GM23248 (cell line): ENCODE results near the gene WWC1. TPM values are rescaled to one million over a fixed set of nuclear protein-coding genes. Genes with fewer than 3 reads are reported as not detected.
"Not testable (repeated sequence)": the region's sequence is repeated elsewhere in the genome, so short reads cannot be mapped to it uniquely, and the experiment has no call there.

Source experiments
- DNase-seq: peaks from one replicate; pipeline ENCODE4 v3.0.0-alpha.2; 2015
- H2AFZ ChIP-seq: fragments of 200-600 bp; sonication (generic); 2 replicates; pipeline ENCODE4 v1.6.1; 2016; ENCODE audit warnings: antibody characterized with exemption
- H3F3A ChIP-seq: fragments of 200-600 bp; sonication (generic); 2 replicates; pipeline ENCODE4 v1.6.1; 2016; ENCODE audit warnings: mild to moderate bottlenecking, antibody characterized with exemption, mixed run types; ENCODE audit not compliant: insufficient read depth
- H3K27ac ChIP-seq: fragments of 200-600 bp; sonication (generic); 2 replicates; pipeline ENCODE4 v1.5.1; 2016; ENCODE audit warnings: mild to moderate bottlenecking
- H3K27me3 ChIP-seq: fragments of 200-600 bp; sonication (generic); replicated peaks from 2 replicates; pipeline ENCODE4 v1.6.1; 2016; ENCODE audit warnings: mild to moderate bottlenecking; ENCODE audit not compliant: insufficient read depth
- H3K36me3 ChIP-seq: fragments of 200-600 bp; sonication (generic); 2 replicates; pipeline ENCODE4 v1.6.1; 2016; ENCODE audit warnings: low read depth, mild to moderate bottlenecking
- H3K4me1 ChIP-seq: fragments of 200-600 bp; sonication (generic); 2 replicates; pipeline ENCODE4 v1.6.1; 2016; ENCODE audit warnings: mild to moderate bottlenecking; ENCODE audit not compliant: insufficient read depth
- H3K4me2 ChIP-seq: fragments of 200-600 bp; sonication (generic); one replicate; pipeline ENCODE4 v1.6.1; 2016; ENCODE audit warnings: mild to moderate bottlenecking; ENCODE audit not compliant: unreplicated experiment
- H3K4me3 ChIP-seq: fragments of 200-600 bp; sonication (generic); 2 replicates; pipeline ENCODE4 v1.5.1; 2016; ENCODE audit warnings: mild to moderate bottlenecking
- H3K79me2 ChIP-seq: fragments of 200-600 bp; sonication (generic); 2 replicates; pipeline ENCODE4 v1.6.1; 2016; ENCODE audit warnings: mild to moderate bottlenecking; ENCODE audit not compliant: insufficient read depth
- H3K9ac ChIP-seq: fragments of 200-600 bp; sonication (generic); 2 replicates; pipeline ENCODE4 v1.6.1; 2016; ENCODE audit warnings: mild to moderate bottlenecking
- H3K9me2 ChIP-seq: fragments of 200-600 bp; sonication (generic); 2 replicates; pipeline ENCODE4 v1.6.1; 2016; ENCODE audit warnings: mixed run types, mild to moderate bottlenecking, moderate library complexity; ENCODE audit not compliant: insufficient read depth
- H3K9me3 ChIP-seq: fragments of 200-600 bp; sonication (generic); one replicate; pipeline ENCODE4 v1.6.1; 2017; ENCODE audit warnings: low read depth
- H4K20me1 ChIP-seq: fragments of 200-600 bp; sonication (generic); 2 replicates; pipeline ENCODE4 v1.6.0; 2016; ENCODE audit not compliant: insufficient read depth
- EZH2 ChIP-seq: fragments of 200-600 bp; sonication (generic); IDR thresholded peaks from 2 replicates; pipeline ENCODE4 v1.6.1; 2018; ENCODE audit warnings: antibody characterized with exemption, mild to moderate bottlenecking; ENCODE audit not compliant: insufficient read depth, poor library complexity, severe bottlenecking
- EZH2phosphoT487 ChIP-seq: fragments of 200-600 bp; sonication (generic); IDR thresholded peaks from 2 replicates; pipeline ENCODE4 v1.6.1; 2018; ENCODE audit warnings: antibody characterized with exemption, moderate library complexity, mild to moderate bottlenecking, low read depth; ENCODE audit not compliant: insufficient read depth
- WGBS, 2 experiments: methylation state at CpG; one replicate each; pipeline ENCODE4 v1.1.6; 2015 to 2017; ENCODE audit warnings: low lambda C conversion rate in 2 of 2, low coverage in 1 of 2; ENCODE audit errors: missing lambda C conversion rate in 2 of 2; 5-methylcytosine and 5-hydroxymethylcytosine counted together
- in situ Hi-C: fragments of 300-500 bp; cut with MboI; formaldehyde crosslinking; loops from 2 replicates; pipeline ENCODE4 v1.15.0; 2020
- polyA plus RNA-seq: library from polyadenylated mRNA; unstranded; fragments of >200 nt; fragmentation: Nextera tagmentation; extraction: Ambion mirVana; gene quantifications from 2 replicates; pipeline ENCODE4 v1.2.1, GENCODE V29; 2016
- total RNA-seq: library from RNA; depleted of rRNA; stranded (reverse); fragments of >200 nt; shearing (Covaris generic); gene quantifications from 2 replicates; pipeline ENCODE4 v1.2.3, GENCODE V29; 2014

WWC1 gene
- total and polyA plus RNA-seq, 2 experiments from 2014 or later, result 1.8 to 7.1 TPM

DNA sequence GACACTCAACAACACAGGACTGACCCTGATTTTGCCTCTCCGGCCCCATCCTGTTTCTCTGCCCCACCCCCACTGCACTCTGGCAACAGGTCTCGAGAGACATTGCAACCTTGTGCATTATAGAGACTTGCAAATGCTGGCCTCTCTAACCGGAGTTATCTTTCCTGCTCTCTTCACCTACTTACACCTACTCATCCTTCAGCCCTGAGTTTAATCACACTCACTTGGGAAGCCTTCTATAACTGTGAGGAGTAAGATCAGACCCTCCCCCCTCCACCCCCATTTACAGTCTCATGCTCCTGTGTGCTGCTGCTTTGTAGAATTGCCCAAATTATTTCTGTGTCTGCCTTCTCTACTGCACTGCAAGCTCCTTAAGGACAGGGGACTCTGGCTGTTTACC is 42.8 kb downstream of the WWC1 start:
- H3K4me2 ChIP-seq, result no peak overlapping the region
- no peak for TF ChIP-seq EZH2
- TF ChIP-seq EZH2phosphoT487, result no peak

GRCh38 chr5:168334695-168335094 is 43.2 kb downstream of the WWC1 start:
- peak; percentile 41 for DNase-seq
- H3K27ac ChIP-seq, result no peak overlapping the region
- 60 to 68% methylated on average over 4 of the region's 4 CpGs for WGBS, 2 experiments

More for the DNA sequence above, 42.8 kb downstream of the WWC1 start:
- Histone ChIP-seq H3K79me2 (no peaks in the 10 kb centered on the region), H3K4me3 (no peak overlapping the region), H4K20me1 (no peaks in the 10 kb centered on the region), H3K36me3 (no peaks in the 10 kb centered on the region), H3K9ac (no peak overlapping the region), H3K9me2 (no peaks in the 10 kb centered on the region), H3F3A (no peaks in the 10 kb centered on the region), H3K27ac (no peak overlapping the region), H3K9me3 (no peaks in the 10 kb centered on the region), H2AFZ (no peak overlapping the region), H3K27me3 (no peaks in the 10 kb centered on the region), H3K4me1 (no peaks in the 10 kb centered on the region)
- no peak for DNase-seq
- in situ Hi-C loops, result no loop called here
- WGBS, 2 experiments, result 78 to 83% methylated on average over 3 of the region's 3 CpGs

DNA sequence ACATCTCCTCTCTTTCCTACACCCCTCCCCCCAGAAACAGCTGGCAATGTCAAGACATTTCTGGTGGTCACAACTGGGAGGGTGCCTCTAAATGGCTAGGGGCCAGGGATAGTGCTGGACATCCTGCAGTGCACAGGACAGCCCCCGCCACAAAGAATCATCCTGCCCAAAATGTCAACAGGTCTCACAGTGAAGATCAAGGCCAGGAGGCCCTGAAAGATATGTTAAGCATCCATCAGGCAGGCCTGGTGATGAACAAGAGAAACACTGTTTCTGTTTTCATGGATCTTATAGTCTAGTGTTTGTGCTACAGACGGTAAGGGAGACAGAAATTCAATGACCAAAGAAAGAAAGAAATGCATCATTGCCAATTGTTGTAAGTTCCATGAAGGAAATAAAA is 45.9 kb downstream of the WWC1 start:
- H3F3A ChIP-seq, result no peaks in the 10 kb centered on the region
- no peaks in the 10 kb centered on the region for H3K9me2 ChIP-seq
- 94 to 97% methylated on average over 2 of the region's 2 CpGs for WGBS, 2 experiments
- H3K4me1 ChIP-seq, result 0 out of 2 replicates have a peak, but pooled peaks cover 3% of the 10 kb centered on the region
- in situ Hi-C loops, result no loop called here
- H3K9ac ChIP-seq, result no peak overlapping the region
- no peak overlapping the region for H3K4me2 ChIP-seq
- TF ChIP-seq EZH2 (no peak), EZH2phosphoT487 (no peak)
- H3K79me2 ChIP-seq, result no peaks in the 10 kb centered on the region
- H2AFZ ChIP-seq, result no peak overlapping the region
- no peak for DNase-seq
- no peaks in the 10 kb centered on the region for H4K20me1 ChIP-seq
- H3K36me3 ChIP-seq, result no peaks in the 10 kb centered on the region
- H3K27me3 ChIP-seq, result no peaks in the 10 kb centered on the region
- H3K27ac ChIP-seq, result no peak overlapping the region
- no peak overlapping the region for H3K4me3 ChIP-seq
- H3K9me3 ChIP-seq, result no peaks in the 10 kb centered on the region

More at GRCh38 chr5:168334695-168335094, 43.2 kb downstream of the WWC1 start:
- no peak for TF ChIP-seq EZH2phosphoT487
- TF ChIP-seq EZH2, result no peak
- H3K4me1 ChIP-seq, result no peaks in the 10 kb centered on the region
- H3K36me3 ChIP-seq, result no peaks in the 10 kb centered on the region
- no peak overlapping the region for H3K9ac ChIP-seq
- no peak overlapping the region for H3K4me2 ChIP-seq
- no peaks in the 10 kb centered on the region for H3F3A ChIP-seq
- in situ Hi-C loops, result no loop called here
- no peaks in the 10 kb centered on the region for H4K20me1 ChIP-seq
- no peak overlapping the region for H2AFZ ChIP-seq
- no peaks in the 10 kb centered on the region for H3K79me2 ChIP-seq
- no peaks in the 10 kb centered on the region for H3K9me3 ChIP-seq
- H3K9me2 ChIP-seq, result no peaks in the 10 kb centered on the region
- no peak overlapping the region for H3K4me3 ChIP-seq
- H3K27me3 ChIP-seq, result no peaks in the 10 kb centered on the region

DNA sequence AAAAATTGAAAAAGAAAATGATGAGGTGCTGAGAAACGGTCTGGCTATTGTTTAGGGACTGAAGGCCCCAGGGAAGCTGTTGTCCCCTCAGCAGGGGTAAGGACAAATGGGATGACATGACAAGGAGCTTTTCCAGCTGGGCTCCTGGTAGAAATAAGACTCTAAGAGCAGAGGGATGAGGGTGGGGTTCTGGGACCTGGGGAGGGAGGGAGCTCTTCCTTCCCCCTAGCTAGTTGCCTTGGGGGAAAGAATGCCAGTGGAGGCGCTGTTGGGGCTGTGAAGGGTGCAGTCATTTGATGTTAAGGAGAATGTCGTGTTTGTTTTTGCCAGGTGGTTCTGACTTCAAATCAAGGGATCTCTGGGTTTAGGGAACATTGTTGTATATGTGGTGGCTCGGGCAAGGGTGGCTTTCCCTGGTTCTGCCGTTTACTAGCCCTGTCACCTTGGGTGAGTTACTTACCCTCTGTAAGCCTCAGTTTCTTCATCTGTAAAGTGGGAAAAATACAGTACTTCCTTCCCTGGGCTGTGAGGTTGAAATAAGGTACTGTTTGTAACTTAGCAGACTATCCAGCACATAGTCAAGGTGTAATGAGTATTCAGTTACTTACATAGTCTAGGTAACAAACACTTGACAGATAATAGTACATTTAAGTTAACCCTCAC is 47.8 kb downstream of the WWC1 start:
- Histone ChIP-seq H3K4me1 (0 out of 2 replicates have a peak, but pooled peaks cover 3% of the 10 kb centered on the region), H3K9me2 (no peaks in the 10 kb centered on the region), H3K27ac (no peak overlapping the region), H3K79me2 (no peaks in the 10 kb centered on the region), H3F3A (no peaks in the 10 kb centered on the region), H3K4me2 (no peak overlapping the region), H2AFZ (no peak overlapping the region), H3K36me3 (no peaks in the 10 kb centered on the region), H3K9me3 (no peaks in the 10 kb centered on the region), H3K9ac (no peak overlapping the region), H3K27me3 (no peaks in the 10 kb centered on the region), H3K4me3 (no peak overlapping the region), H4K20me1 (no peaks in the 10 kb centered on the region)
- no peak for DNase-seq
- in situ Hi-C loops, result no loop called here
- no peak for TF ChIP-seq EZH2phosphoT487
- TF ChIP-seq EZH2, result no peak
- WGBS, 2 experiments, result 56 to 65% methylated on average over 5 of the region's 5 CpGs

GRCh38 chr5:168339772-168340140 is 48.3 kb downstream of the WWC1 start:
- H3K27me3 ChIP-seq, H3F3A ChIP-seq, H3K27ac ChIP-seq, H3K79me2 ChIP-seq, H3K4me1 ChIP-seq, H3K9me2 ChIP-seq, H3K4me2 ChIP-seq, H3K36me3 ChIP-seq, H3K9me3 ChIP-seq, in situ Hi-C loops, H3K4me3 ChIP-seq, DNase-seq, H4K20me1 ChIP-seq, H2AFZ ChIP-seq, H3K9ac ChIP-seq: not testable (repeated sequence)
- WGBS, 2 experiments, result 65 to 83% methylated on average over 3 of the region's 3 CpGs
